OCI-LY7 (cell line): Measurements from ENCODE around the gene CENPP. TPM values are rescaled to one million over a fixed set of nuclear protein-coding genes. Genes with fewer than 3 reads are reported as not detected.

Experiments used
- BruUV-seq: library from RNA; stranded (reverse); fragments of 400-500 nt; replicated peaks from 2 replicates; lab custom pipeline; 2021; lab: Mats Ljungman, UMichigan
- CTCF ChIA-PET: fragments of 300-600 bp; sonication (Branson Sonifier 250); formaldehyde crosslinking; loops from one replicate; lab custom pipeline; 2022; ENCODE audit warnings: antibody characterized with exemption; ENCODE audit not compliant: unreplicated experiment; lab: Charles Lee
- POLR2A ChIA-PET: fragments of 300-600 bp; sonication (Branson Sonifier 250); formaldehyde crosslinking; loops from one replicate; lab custom pipeline; 2022; ENCODE audit warnings: antibody characterized with exemption; lab: Charles Lee
- DNase-seq: peaks from one replicate; pipeline ENCODE4 v3.0.0-alpha.2; 2015; ENCODE audit warnings: low spot score
- H2AFZ ChIP-seq: fragments of 200-600 bp; sonication (generic), shearing (Covaris generic); 2 replicates; pipeline ENCODE4 v1.6.1; 2014; ENCODE audit warnings: mild to moderate bottlenecking, antibody characterized with exemption, low read length, moderate library complexity
- H3K27ac ChIP-seq: fragments of 200-600 bp; sonication (generic); 2 replicates; pipeline ENCODE4 v1.5.1; 2014; ENCODE audit warnings: mixed run types, low read depth, mild to moderate bottlenecking, moderate library complexity, low read length, inconsistent platforms; ENCODE audit not compliant: poor library complexity, severe bottlenecking
- H3K36me3 ChIP-seq: fragments of 200-600 bp; sonication (generic); 2 replicates; pipeline ENCODE4 v1.6.1; 2014; ENCODE audit warnings: mild to moderate bottlenecking, antibody characterized with exemption, low read length, moderate library complexity, mixed read lengths; ENCODE audit not compliant: insufficient read depth
- H3K4me1 ChIP-seq: fragments of 200-600 bp; sonication (generic); 2 replicates; pipeline ENCODE4 v1.5.1; 2014; ENCODE audit warnings: mild to moderate bottlenecking, low read length; ENCODE audit not compliant: insufficient read depth, poor library complexity, severe bottlenecking
- H3K4me2 ChIP-seq: fragments of 200-600 bp; sonication (generic); 2 replicates; pipeline ENCODE4 v1.6.1; 2014; ENCODE audit warnings: mild to moderate bottlenecking, low read length
- H3K4me3 ChIP-seq: fragments of 200-600 bp; sonication (generic); 2 replicates; pipeline ENCODE4 v1.5.1; 2014; ENCODE audit warnings: mild to moderate bottlenecking, low read depth, low read length; ENCODE audit not compliant: poor library complexity, severe bottlenecking
- H3K79me2 ChIP-seq: fragments of 200-600 bp; sonication (generic); 2 replicates; pipeline ENCODE4 v1.6.1; 2016; ENCODE audit warnings: low read depth, mild to moderate bottlenecking, low read length, moderate library complexity, mixed read lengths; ENCODE audit not compliant: insufficient read depth
- H3K9me2 ChIP-seq: fragments of 200-600 bp; sonication (generic); 2 replicates; pipeline ENCODE4 v1.6.1; 2016; ENCODE audit warnings: mild to moderate bottlenecking, low read length, mixed read lengths; ENCODE audit not compliant: insufficient read depth
- H3K9me3 ChIP-seq: fragments of 200-600 bp; sonication (generic); 2 replicates; pipeline ENCODE4 v1.6.1; 2014; ENCODE audit warnings: mild to moderate bottlenecking, mixed run types, low read length, mixed read lengths
- H4K20me1 ChIP-seq: fragments of 200-600 bp; sonication (generic); 2 replicates; pipeline ENCODE4 v1.6.1; 2014; ENCODE audit warnings: mild to moderate bottlenecking, antibody characterized with exemption, low read length, moderate library complexity, mixed read lengths; ENCODE audit not compliant: insufficient read depth
- CTCF ChIP-seq: fragments of 200-600 bp; sonication (generic); conservative IDR thresholded peaks from 2 replicates; pipeline ENCODE4 v1.5.1; 2014; ENCODE audit warnings: mild to moderate bottlenecking, antibody characterized with exemption, low read length, moderate library complexity, mixed read lengths
- EZH2phosphoT487 ChIP-seq: fragments of 200-600 bp; sonication (generic); IDR thresholded peaks from 2 replicates; pipeline ENCODE4 v1.6.1; 2018; ENCODE audit warnings: low read depth, borderline replicate concordance, mild to moderate bottlenecking, mixed run types, antibody characterized with exemption, low read length, moderate library complexity, mixed read lengths
- intact Hi-C: fragments of 100-400 bp; cut with micrococcal nuclease; formaldehyde crosslinking; loops from one replicate; pipeline ENCODE4 v1.10.0; 2022; ENCODE audit not compliant: unreplicated experiment
- total RNA-seq, 2 experiments: library from RNA; depleted of rRNA in 1 of 2; stranded (reverse); fragments of >200 nt in 1 of 2; shearing (Covaris generic) in 1 of 2; gene quantifications; 2 replicates each; pipeline ENCODE4 v1.2.3, GENCODE V29; 2014 to 2022

Gene CENPP
- total RNA-seq, 2 experiments from 2014 or later, result 25.4 to 30.9 TPM

- TF ChIP-seq CTCF (no peak), EZH2phosphoT487 (no peak)
- DNase-seq, result no peak
- H3K36me3 ChIP-seq, result peaks cover 69% of the 10 kb centered on the region
These were observed 328.9 kb downstream of the CENPP start for GRCh38 chr9:92654481-92655301.

GRCh38 chr9:92655366-92655765, 329.6 kb downstream of the CENPP start:
- DNase-seq, result no peak
- H3K9me3 ChIP-seq, result no peaks in the 10 kb centered on the region
- intact Hi-C loops, result no loop called here
- H4K20me1 ChIP-seq, result no peaks in the 10 kb centered on the region
- H3K4me3 ChIP-seq, result no peak overlapping the region
- ChIA-PET CTCF (no interaction called here), POLR2A (no interaction called here)
- H3K4me2 ChIP-seq, result no peak overlapping the region
- TF ChIP-seq CTCF (no peak), EZH2phosphoT487 (no peak)
- no peak overlapping the region for H2AFZ ChIP-seq
- no TSS peak for BruUV-seq
- no peaks in the 10 kb centered on the region for H3K79me2 ChIP-seq
- no peak overlapping the region for H3K27ac ChIP-seq
- H3K4me1 ChIP-seq, result peaks cover 8% of the 10 kb centered on the region
- H3K9me2 ChIP-seq, result no peaks in the 10 kb centered on the region
- peaks cover 65% of the 10 kb centered on the region for H3K36me3 ChIP-seq

More at GRCh38 chr9:92654481-92655301, 328.9 kb downstream of the CENPP start:
- no peak overlapping the region for H3K4me3 ChIP-seq
- no peaks in the 10 kb centered on the region for H4K20me1 ChIP-seq
- H3K4me1 ChIP-seq, result peaks cover 8% of the 10 kb centered on the region
- intact Hi-C loops, result no loop called here
- H3K4me2 ChIP-seq, result no peak overlapping the region; the same call in 1 of the 2 replicates
- H3K27ac ChIP-seq, result no peak overlapping the region
- BruUV-seq, result no TSS peak
- H3K9me3 ChIP-seq, result no peaks in the 10 kb centered on the region
- POLR2A ChIA-PET, result interaction anchor here (0.6 to 0.8 kb wide), 2 partner anchors 11 to 379 kb away, joined by 3 read pairs; no protein-coding TSS in a partner anchor
- no peaks in the 10 kb centered on the region for H3K9me2 ChIP-seq
- H3K79me2 ChIP-seq, result no peaks in the 10 kb centered on the region
- H2AFZ ChIP-seq, result no peak overlapping the region
- CTCF ChIA-PET, result interaction anchor here (0.6 kb wide), 1 partner anchor 514 kb away, joined by 3 read pairs; no protein-coding TSS in a partner anchor
